ENCODE data around the gene FAM83C. TPM values are rescaled to one million over a fixed set of nuclear protein-coding genes. Genes with fewer than 3 reads are reported as not detected.

The FAM83C gene
- total RNA-seq, 6 experiments from 2014 or later, result not detected

DNA sequence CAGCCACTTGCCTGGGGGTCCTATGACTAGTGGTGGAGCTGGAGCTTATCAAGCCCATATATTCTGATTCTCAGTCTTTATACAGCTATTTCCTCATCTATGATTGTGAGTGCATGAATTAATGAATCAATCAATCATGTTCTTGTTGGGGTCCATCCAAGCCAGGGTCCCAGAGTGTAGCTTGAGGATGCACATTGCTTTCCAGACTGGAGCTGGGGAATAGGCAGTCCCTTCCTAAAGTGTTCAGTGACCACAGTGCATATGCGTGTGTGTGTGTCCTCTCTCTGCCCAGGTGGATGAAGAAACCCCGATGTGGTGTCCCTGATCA, 40.6 kb downstream of the FAM83C start:
- Mint-ChIP-seq H3K27me3 (ENCODE audit: insufficient read depth) (no peaks in the 10 kb centered on the region; the same call in 1 of the 2 replicates), H3K9me3 (no peaks in the 10 kb centered on the region), H3K4me1 (ENCODE audit: low read depth) (no peaks in the 10 kb centered on the region; the same call in 1 of the 2 replicates), H3K36me3 (ENCODE audit: low read depth) (peaks cover 13% of the 10 kb centered on the region; the same call in 1 of the 2 replicates), H3K27ac (no peak overlapping the region), H3K4me3 (no peak overlapping the region)
- TF ChIP-seq, protein P1, sequence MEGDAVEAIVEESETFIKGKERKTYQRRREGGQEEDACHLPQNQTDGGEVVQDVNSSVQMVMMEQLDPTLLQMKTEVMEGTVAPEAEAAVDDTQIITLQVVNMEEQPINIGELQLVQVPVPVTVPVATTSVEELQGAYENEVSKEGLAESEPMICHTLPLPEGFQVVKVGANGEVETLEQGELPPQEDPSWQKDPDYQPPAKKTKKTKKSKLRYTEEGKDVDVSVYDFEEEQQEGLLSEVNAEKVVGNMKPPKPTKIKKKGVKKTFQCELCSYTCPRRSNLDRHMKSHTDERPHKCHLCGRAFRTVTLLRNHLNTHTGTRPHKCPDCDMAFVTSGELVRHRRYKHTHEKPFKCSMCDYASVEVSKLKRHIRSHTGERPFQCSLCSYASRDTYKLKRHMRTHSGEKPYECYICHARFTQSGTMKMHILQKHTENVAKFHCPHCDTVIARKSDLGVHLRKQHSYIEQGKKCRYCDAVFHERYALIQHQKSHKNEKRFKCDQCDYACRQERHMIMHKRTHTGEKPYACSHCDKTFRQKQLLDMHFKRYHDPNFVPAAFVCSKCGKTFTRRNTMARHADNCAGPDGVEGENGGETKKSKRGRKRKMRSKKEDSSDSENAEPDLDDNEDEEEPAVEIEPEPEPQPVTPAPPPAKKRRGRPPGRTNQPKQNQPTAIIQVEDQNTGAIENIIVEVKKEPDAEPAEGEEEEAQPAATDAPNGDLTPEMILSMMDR (IDR thresholded peaks at IDR 0.05), result no peak
- no peak for DNase-seq

DNA sequence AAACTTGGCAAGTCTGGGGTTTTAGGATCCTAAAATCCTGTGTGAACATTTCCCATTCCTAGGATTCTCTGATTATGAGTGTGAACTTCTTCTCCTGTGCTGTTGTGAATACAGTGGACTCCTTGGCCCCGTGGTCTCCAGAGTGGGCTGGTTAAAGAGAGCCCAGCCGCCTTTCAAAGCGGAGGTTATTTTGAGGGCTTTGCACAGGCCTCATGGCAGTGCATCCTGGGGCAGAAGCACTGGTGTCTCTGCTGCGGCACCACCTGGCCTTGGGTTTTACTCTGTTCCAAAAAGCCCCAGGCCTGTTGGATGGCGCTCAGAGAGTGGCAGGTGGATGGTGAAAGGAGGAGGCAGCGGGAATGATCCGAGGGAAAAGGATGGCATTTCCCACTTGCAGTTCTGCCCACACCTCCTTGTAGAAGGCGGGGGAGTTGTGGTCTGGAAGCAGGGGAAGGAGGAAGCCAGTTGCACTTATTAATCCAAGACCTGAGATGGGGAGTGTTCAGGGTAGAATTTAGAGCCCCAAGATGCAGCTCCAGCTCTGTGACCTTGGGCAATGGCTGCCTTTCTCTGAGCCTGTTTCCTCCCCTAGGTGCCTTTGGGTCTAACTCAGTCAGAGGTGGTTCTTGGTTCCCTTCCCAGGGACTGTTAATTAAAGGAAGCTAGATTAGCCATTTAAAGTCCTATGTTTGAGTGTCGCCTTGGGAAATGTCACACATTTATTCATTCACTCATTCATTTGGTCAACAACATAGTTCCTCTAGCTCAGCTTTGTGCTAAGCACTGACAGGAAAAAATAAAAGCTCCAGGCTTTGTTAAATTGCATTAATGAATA, 43.4 kb downstream of the FAM83C start:
- Mint-ChIP-seq H3K36me3 (ENCODE audit: low read depth) (no peaks in the 10 kb centered on the region), H3K9me3 (no peaks in the 10 kb centered on the region), H3K27ac (no peak overlapping the region), H3K27me3 (ENCODE audit: insufficient read depth) (no peaks in the 10 kb centered on the region; the same call in 1 of the 2 replicates), H3K4me3 (no peak overlapping the region), H3K4me1 (ENCODE audit: low read depth) (no peaks in the 10 kb centered on the region; the same call in 1 of the 2 replicates)
- TF ChIP-seq, protein P1 (IDR thresholded peaks at IDR 0.05), result no peak
- DNase-seq, result no peak

DNA sequence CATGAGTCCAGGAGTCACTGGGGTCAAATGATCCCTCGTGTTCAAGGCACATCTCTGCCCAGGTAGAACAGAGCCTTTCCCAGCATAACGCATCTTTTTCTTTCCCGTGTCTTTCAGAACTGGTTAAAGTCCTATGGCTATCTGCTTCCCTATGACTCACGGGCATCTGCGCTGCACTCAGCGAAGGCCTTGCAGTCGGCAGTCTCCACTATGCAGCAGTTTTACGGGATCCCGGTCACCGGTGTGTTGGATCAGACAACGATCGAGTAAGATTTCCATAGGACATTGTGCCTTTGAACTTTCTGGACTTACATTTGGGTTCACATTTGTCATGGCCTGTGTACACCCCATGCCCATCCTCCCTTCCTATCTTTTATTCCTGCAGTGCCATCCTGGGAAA, 45.5 kb downstream of the FAM83C start:
- no peaks in the 10 kb centered on the region for H3K4me1 Mint-ChIP-seq (ENCODE audit: low read depth)
- H3K36me3 Mint-ChIP-seq (ENCODE audit: low read depth), result no peaks in the 10 kb centered on the region
- TF ChIP-seq, protein P1 (IDR thresholded peaks at IDR 0.05), result no peak

DNA sequence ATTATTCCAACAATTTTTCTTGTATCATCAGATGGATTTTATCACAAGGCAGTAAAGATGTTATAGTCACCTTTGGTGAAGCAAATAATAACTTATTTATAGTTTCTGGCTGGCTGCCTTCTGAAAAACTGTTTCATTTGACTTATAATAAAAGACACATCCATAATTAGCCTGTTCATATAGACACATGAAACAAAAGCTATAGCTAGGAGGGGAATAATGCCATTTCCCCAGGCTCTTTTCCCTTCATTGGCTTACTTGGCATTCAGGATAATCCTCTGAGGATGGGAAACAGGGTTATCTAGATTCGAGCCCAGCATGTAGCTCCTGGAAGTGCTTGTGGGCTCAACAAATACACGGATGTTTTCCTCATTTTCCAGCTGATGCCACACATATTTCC, 48.2 kb downstream of the FAM83C start:
- H3K4me3 Mint-ChIP-seq, result no peak overlapping the region
- no peaks in the 10 kb centered on the region for H3K9me3 Mint-ChIP-seq
- DNase-seq, result no peak
- no peak overlapping the region for H3K27ac Mint-ChIP-seq
- TF ChIP-seq, protein P1 (IDR thresholded peaks at IDR 0.05), result no peak
- H3K27me3 Mint-ChIP-seq (ENCODE audit: insufficient read depth), result peaks cover 4% of the 10 kb centered on the region; the same call in 1 of the 2 replicates
- peaks cover 16% of the 10 kb centered on the region; the same call in 1 of the 2 replicates for H3K4me1 Mint-ChIP-seq (ENCODE audit: low read depth)
- no peaks in the 10 kb centered on the region for H3K36me3 Mint-ChIP-seq (ENCODE audit: low read depth)

More for the DNA sequence above, 45.5 kb downstream of the FAM83C start:
- Mint-ChIP-seq H3K27ac (no peak overlapping the region), H3K9me3 (no peaks in the 10 kb centered on the region), H3K27me3 (ENCODE audit: insufficient read depth) (no peaks in the 10 kb centered on the region; the same call in 1 of the 2 replicates), H3K4me3 (no peak overlapping the region)
- no peak for DNase-seq

DNA sequence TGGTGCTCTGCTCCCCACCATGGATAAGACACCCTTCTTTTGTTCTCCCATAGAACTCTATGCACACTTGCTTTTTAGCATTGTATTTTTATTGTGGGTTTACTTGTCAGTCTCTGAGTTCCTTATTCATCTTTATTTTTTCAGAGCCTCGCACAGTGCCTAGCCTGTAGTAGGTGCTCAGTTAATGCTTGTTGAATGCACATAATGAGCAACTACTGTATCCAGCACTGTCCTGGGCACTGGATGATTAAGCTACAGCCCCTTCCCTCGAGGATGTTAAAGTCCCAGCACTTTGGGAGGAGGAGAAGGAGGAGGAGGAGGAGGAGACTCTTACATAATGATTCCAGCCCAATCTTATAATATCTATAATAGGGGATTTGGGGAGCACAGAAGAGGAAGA, 48.9 kb downstream of the FAM83C start:
- no peaks in the 10 kb centered on the region for H3K9me3 Mint-ChIP-seq
- no peak for DNase-seq
- peaks cover 16% of the 10 kb centered on the region; the same call in 1 of the 2 replicates for H3K4me1 Mint-ChIP-seq (ENCODE audit: low read depth)
- H3K27me3 Mint-ChIP-seq (ENCODE audit: insufficient read depth), result peaks cover 4% of the 10 kb centered on the region; the same call in 1 of the 2 replicates
- no peak overlapping the region for H3K4me3 Mint-ChIP-seq
- H3K36me3 Mint-ChIP-seq (ENCODE audit: low read depth), result no peaks in the 10 kb centered on the region
- no peak overlapping the region for H3K27ac Mint-ChIP-seq
- TF ChIP-seq, protein P1 (IDR thresholded peaks at IDR 0.05), result no peak

Measured in HFFc6 (cell line).